ENCODE results near the gene TP73.

Gene TP73

DNA sequence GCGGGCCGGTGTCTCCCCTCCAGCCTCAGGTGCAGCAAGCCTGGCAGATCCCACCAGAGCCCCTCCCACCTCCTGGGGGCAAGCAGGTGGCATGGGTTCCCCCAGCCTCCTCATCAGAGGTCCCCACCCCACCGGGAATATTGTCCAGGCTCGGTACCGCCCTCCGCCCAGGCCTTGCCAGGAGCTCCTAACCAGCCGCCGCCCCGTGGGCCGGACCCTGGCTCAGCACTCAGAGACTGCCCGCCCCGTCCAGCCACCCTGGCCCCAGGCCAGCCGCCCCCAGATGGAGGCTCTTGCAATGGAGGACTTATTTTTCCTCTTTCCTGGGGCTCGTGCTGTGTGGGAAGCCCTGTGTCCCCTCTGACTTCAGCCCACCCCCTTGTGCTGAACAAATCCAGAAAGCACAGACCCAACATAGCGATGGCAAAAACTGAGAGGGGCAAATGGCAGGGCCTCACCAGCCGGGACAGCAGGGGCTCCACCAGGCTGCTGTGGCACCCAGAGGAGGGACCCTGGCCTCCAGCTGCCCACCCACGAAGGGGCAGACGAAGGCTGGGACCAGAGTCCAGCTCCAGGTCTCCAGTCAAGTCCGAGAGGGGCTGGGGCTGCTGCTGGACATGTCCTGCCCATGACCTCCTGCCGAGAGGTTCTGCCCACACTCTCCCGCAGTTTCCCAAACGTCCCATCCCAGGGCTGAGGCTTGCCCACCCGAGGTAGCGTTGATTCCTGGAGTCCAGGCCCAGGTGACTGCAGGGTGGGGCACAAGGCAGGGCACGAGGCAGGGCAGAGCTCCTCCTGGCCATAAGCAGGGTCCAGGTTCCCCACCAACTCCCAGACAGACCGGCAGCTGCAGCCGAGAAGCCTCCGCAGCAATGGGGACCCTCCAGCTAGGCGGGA lies 48.5 kb upstream of the TP73 start:
- TF ChIP-seq, protein P1, sequence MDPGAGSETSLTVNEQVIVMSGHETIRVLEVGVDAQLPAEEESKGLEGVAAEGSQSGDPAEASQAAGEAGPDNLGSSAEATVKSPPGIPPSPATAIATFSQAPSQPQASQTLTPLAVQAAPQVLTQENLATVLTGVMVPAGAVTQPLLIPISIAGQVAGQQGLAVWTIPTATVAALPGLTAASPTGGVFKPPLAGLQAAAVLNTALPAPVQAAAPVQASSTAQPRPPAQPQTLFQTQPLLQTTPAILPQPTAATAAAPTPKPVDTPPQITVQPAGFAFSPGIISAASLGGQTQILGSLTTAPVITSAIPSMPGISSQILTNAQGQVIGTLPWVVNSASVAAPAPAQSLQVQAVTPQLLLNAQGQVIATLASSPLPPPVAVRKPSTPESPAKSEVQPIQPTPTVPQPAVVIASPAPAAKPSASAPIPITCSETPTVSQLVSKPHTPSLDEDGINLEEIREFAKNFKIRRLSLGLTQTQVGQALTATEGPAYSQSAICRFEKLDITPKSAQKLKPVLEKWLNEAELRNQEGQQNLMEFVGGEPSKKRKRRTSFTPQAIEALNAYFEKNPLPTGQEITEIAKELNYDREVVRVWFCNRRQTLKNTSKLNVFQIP (CRISPR knock-in tag; IDR thresholded peaks at IDR 0.05; ENCODE audit: borderline replicate concordance, low read depth), result no peak
- no peak for TF ChIP-seq ZFP30 (CRISPR knock-in tag; IDR thresholded peaks at IDR 0.05)
- no peak for TF ChIP-seq TOX (CRISPR knock-in tag; IDR thresholded peaks at IDR 0.05; ENCODE audit: borderline replicate concordance)
- TF ChIP-seq, protein P2, sequence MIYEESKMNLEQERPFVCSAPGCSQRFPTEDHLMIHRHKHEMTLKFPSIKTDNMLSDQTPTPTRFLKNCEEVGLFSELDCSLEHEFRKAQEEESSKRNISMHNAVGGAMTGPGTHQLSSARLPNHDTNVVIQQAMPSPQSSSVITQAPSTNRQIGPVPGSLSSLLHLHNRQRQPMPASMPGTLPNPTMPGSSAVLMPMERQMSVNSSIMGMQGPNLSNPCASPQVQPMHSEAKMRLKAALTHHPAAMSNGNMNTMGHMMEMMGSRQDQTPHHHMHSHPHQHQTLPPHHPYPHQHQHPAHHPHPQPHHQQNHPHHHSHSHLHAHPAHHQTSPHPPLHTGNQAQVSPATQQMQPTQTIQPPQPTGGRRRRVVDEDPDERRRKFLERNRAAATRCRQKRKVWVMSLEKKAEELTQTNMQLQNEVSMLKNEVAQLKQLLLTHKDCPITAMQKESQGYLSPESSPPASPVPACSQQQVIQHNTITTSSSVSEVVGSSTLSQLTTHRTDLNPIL (CRISPR knock-in tag; IDR thresholded peaks at IDR 0.05; ENCODE audit: low read depth), result no peak
- TF ChIP-seq ZNF565 (CRISPR knock-in tag; conservative IDR thresholded peaks at IDR 0.05; ENCODE audit: low read depth), result no peak
- TF ChIP-seq ZC3H10 (CRISPR knock-in tag; IDR thresholded peaks at IDR 0.05), result no peak
- TF ChIP-seq, protein P3, sequence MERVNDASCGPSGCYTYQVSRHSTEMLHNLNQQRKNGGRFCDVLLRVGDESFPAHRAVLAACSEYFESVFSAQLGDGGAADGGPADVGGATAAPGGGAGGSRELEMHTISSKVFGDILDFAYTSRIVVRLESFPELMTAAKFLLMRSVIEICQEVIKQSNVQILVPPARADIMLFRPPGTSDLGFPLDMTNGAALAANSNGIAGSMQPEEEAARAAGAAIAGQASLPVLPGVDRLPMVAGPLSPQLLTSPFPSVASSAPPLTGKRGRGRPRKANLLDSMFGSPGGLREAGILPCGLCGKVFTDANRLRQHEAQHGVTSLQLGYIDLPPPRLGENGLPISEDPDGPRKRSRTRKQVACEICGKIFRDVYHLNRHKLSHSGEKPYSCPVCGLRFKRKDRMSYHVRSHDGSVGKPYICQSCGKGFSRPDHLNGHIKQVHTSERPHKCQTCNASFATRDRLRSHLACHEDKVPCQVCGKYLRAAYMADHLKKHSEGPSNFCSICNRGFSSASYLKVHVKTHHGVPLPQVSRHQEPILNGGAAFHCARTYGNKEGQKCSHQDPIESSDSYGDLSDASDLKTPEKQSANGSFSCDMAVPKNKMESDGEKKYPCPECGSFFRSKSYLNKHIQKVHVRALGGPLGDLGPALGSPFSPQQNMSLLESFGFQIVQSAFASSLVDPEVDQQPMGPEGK (CRISPR knock-in tag; IDR thresholded peaks at IDR 0.05; ENCODE audit: borderline replicate concordance), result no peak
- TF ChIP-seq ESRRG (CRISPR knock-in tag; IDR thresholded peaks at IDR 0.05), result no peak
- TF ChIP-seq ZNF8 (CRISPR knock-in tag; IDR thresholded peaks at IDR 0.05), result no peak
- no peak for TF ChIP-seq TCF4 (CRISPR knock-in tag; IDR thresholded peaks at IDR 0.05; ENCODE audit: borderline replicate concordance)
- TF ChIP-seq PPARA (CRISPR knock-in tag; IDR thresholded peaks at IDR 0.05; ENCODE audit: borderline replicate concordance), result no peak
- ATAC-seq, result no peak

DNA sequence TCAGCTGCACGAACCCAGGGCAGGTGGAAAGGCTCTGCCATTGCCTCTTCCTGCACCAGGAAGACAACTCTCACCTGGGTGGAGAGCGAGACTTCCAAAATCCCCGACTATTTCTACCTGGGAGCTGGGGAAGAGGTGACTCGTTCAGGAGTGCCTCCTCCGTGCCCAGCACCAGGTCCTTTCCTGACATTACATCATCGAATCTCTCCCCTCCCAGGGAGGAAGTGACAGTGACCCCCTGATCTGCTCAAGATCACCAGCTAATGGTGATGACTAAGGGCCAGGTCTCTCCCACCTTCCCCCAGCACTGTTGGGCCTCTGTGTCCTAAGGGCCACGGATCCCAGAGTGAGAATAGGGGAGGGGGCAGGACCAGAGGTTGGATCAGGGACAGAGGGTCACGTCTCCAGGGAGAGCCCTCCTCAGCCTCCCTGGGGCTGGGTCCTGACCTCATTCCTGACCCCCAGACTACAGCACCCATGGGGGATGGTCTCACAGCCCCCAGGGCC lies 47.8 kb upstream of the TP73 start:
- no peak for TF ChIP-seq ISL1 (CRISPR knock-in tag; IDR thresholded peaks at IDR 0.05)
- no peak for ATAC-seq

DNA sequence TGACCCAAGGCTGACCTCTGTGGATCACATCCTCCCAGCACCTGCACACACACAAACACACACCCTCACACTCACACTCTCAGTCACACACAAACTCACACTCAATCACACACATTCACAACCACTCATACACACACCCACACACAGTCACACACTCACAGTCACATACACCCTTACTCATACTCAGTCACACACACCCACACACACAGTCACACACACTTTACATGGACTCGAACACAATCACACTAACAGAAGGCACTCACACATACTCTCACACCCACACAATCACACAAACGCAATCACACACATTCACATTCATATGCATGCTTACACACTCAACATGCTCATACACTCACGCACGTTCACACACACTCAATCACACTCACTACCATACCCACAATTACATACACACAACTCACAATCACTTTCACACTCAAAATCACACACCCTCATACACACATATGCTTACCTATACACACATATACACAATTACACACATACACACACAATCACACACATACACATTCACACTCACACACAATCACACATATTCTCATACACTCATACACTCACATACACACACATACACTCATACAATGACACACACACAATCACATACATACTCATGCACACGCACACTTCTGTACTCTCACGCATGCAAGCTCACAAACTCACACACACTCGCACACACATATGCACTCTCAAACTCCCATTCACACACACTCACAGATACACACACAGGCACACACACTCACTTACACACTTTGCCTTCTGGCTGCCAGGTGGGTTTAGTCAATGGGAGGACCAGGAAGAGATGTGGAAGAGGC lies 47.1 kb upstream of the TP73 start:
- no peak for ATAC-seq
- TF ChIP-seq ZC3H10 (CRISPR knock-in tag; IDR thresholded peaks at IDR 0.05) (no peak), ZNF70 (CRISPR knock-in tag; IDR thresholded peaks at IDR 0.05) (no peak), ZNF565 (CRISPR knock-in tag; conservative IDR thresholded peaks at IDR 0.05; ENCODE audit: low read depth) (no peak), RARB (CRISPR knock-in tag; IDR thresholded peaks at IDR 0.05) (no peak), ZFP3 (CRISPR knock-in tag; IDR thresholded peaks at IDR 0.05) (no peak), BACH2 (CRISPR knock-in tag; IDR thresholded peaks at IDR 0.05; ENCODE audit: borderline replicate concordance) (no peak), GLIS3 (CRISPR knock-in tag; IDR thresholded peaks at IDR 0.05) (no peak), CSDC2 (CRISPR knock-in tag; IDR thresholded peaks at IDR 0.05) (no peak), ZFP30 (CRISPR knock-in tag; IDR thresholded peaks at IDR 0.05) (no peak), ARNTL (CRISPR knock-in tag; IDR thresholded peaks at IDR 0.05; ENCODE audit: borderline replicate concordance, low read depth) (no peak), TOX (CRISPR knock-in tag; IDR thresholded peaks at IDR 0.05; ENCODE audit: borderline replicate concordance) (no peak), PPARA (CRISPR knock-in tag; IDR thresholded peaks at IDR 0.05; ENCODE audit: borderline replicate concordance) (no peak), OSR1 (CRISPR knock-in tag; IDR thresholded peaks at IDR 0.05) (no peak), ISL1 (CRISPR knock-in tag; IDR thresholded peaks at IDR 0.05) (no peak), ESRRG (CRISPR knock-in tag; IDR thresholded peaks at IDR 0.05) (no peak), TCF4 (CRISPR knock-in tag; IDR thresholded peaks at IDR 0.05; ENCODE audit: borderline replicate concordance) (no peak), SNAI2 (CRISPR knock-in tag; IDR thresholded peaks at IDR 0.05) (no peak)
- TF ChIP-seq, protein P4, sequence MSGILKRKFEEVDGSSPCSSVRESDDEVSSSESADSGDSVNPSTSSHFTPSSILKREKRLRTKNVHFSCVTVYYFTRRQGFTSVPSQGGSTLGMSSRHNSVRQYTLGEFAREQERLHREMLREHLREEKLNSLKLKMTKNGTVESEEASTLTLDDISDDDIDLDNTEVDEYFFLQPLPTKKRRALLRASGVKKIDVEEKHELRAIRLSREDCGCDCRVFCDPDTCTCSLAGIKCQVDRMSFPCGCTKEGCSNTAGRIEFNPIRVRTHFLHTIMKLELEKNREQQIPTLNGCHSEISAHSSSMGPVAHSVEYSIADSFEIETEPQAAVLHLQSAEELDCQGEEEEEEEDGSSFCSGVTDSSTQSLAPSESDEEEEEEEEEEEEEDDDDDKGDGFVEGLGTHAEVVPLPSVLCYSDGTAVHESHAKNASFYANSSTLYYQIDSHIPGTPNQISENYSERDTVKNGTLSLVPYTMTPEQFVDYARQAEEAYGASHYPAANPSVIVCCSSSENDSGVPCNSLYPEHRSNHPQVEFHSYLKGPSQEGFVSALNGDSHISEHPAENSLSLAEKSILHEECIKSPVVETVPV (CRISPR knock-in tag; IDR thresholded peaks at IDR 0.05), result no peak
- TF ChIP-seq, protein P1 (CRISPR knock-in tag; IDR thresholded peaks at IDR 0.05; ENCODE audit: borderline replicate concordance, low read depth), result no peak
- TF ChIP-seq, protein P5, sequence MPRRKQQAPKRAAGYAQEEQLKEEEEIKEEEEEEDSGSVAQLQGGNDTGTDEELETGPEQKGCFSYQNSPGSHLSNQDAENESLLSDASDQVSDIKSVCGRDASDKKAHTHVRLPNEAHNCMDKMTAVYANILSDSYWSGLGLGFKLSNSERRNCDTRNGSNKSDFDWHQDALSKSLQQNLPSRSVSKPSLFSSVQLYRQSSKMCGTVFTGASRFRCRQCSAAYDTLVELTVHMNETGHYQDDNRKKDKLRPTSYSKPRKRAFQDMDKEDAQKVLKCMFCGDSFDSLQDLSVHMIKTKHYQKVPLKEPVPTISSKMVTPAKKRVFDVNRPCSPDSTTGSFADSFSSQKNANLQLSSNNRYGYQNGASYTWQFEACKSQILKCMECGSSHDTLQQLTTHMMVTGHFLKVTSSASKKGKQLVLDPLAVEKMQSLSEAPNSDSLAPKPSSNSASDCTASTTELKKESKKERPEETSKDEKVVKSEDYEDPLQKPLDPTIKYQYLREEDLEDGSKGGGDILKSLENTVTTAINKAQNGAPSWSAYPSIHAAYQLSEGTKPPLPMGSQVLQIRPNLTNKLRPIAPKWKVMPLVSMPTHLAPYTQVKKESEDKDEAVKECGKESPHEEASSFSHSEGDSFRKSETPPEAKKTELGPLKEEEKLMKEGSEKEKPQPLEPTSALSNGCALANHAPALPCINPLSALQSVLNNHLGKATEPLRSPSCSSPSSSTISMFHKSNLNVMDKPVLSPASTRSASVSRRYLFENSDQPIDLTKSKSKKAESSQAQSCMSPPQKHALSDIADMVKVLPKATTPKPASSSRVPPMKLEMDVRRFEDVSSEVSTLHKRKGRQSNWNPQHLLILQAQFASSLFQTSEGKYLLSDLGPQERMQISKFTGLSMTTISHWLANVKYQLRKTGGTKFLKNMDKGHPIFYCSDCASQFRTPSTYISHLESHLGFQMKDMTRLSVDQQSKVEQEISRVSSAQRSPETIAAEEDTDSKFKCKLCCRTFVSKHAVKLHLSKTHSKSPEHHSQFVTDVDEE (CRISPR knock-in tag; IDR thresholded peaks at IDR 0.05), result no peak

Measured in SK-N-SH treated with all-trans-retinoic acid at 6 μM for 48 hours (cell line).